Esophagus squamous epithelium (tissue), 5 donors: ENCODE measurements around the gene ECI1. TPM values are rescaled to one million over a fixed set of nuclear protein-coding genes. Genes with fewer than 3 reads are reported as not detected.

Source experiments
- DNase-seq: peaks from one replicate; lab custom pipeline; 2025; lab: John Stamatoyannopoulos, UW
- H3K27ac ChIP-seq, 4 donors: fragments of 200-600 bp; sonication (generic); one replicate each; pipeline ENCODE4 v1.5.1; 2016 to 2019; ENCODE audit warnings: mild to moderate bottlenecking in 1 of 4
- H3K27me3 ChIP-seq, 4 donors: fragments of 200-600 bp; sonication (generic); 1 replicate in 3 of 4; 2 replicates in 1 of 4; pipeline versions ENCODE4 v1.5.1 to v1.6.0; 2017 to 2021; ENCODE audit warnings: antibody characterized with exemption in 1 of 4
- H3K36me3 ChIP-seq, 3 donors: fragments of 200-600 bp; sonication (generic); one replicate each; pipeline ENCODE4 v1.5.1; 2016 to 2019
- H3K4me1 ChIP-seq, 3 donors: fragments of 200-600 bp; sonication (generic); one replicate each; pipeline ENCODE4 v1.5.1; 2017 to 2019
- H3K4me3 ChIP-seq, 4 donors: fragments of 200-600 bp; sonication (generic); 1 replicate in 3 of 4; 2 replicates in 1 of 4; pipeline ENCODE4 v1.5.1; 2016 to 2019; ENCODE audit warnings: mild to moderate bottlenecking in 2 of 4, moderate library complexity in 1 of 4
- H3K9me3 ChIP-seq, 3 donors: fragments of 200-600 bp; sonication (generic); one replicate each; pipeline ENCODE4 v1.5.1; 2016 to 2019
- CTCF ChIP-seq, 6 experiments: fragments of 450-650 bp in 4 of 6; fragments of 200-600 bp in 2 of 6; sonication (generic) in 2 of 6; IDR thresholded peaks; one replicate each; pipeline ENCODE4 v1.5.1; 2016 to 2019; ENCODE audit warnings: antibody characterized with exemption in 6 of 6, mild to moderate bottlenecking in 4 of 6, moderate library complexity in 4 of 6
- POLR2A ChIP-seq, 4 donors: fragments of 450-650 bp; IDR thresholded peaks; one replicate each; pipeline ENCODE4 v1.6.1; 2017; ENCODE audit warnings: antibody characterized with exemption in 4 of 4, mild to moderate bottlenecking in 4 of 4, moderate library complexity in 3 of 4
- WGBS, 2 donors: methylation state at CpG; one replicate each; pipeline ENCODE4 v1.1.5; 2018; 5-methylcytosine and 5-hydroxymethylcytosine counted together
- intact Hi-C: fragments of 100-400 bp; cut with DNase I; formaldehyde crosslinking; loops from one replicate; pipeline ENCODE4 v1.15.0; 2022
- total RNA-seq, 4 donors: library from RNA; depleted of rRNA; stranded (reverse); fragments of >200 nt; gene quantifications; one replicate each; pipeline ENCODE4 v1.1.0, GENCODE V29; 2016
- donor health status: DM: yes; HTN: yes; CAD: no.

Gene ECI1
- total RNA-seq, 4 donors from 2014 or later, result 38.6 to 50.7 (median 42.6) TPM

- Histone ChIP-seq H3K4me3 (no peak overlapping the region), H3K9me3 (no peaks in the 10 kb centered on the region), H3K27me3 (peaks cover 7 to 44% (median 13%) of the 10 kb centered on the region in 4 donors), H3K36me3 (peaks cover 26 to 67% (median 30%) of the 10 kb centered on the region in 3 donors), H3K27ac (no peak overlapping the region), H3K4me1 (peaks cover 17 to 37% (median 22%) of the 10 kb centered on the region in 3 donors)
- intact Hi-C loops, result no loop called here
- 48 to 60% methylated on average over 2 to 3 of the region's 15 CpGs for WGBS, 2 donors
- no peak for DNase-seq
- TF ChIP-seq POLR2A (IDR thresholded peaks at IDR 0.05) (no peak), CTCF (IDR thresholded peaks at IDR 0.05) (no peak)
Observed at GRCh38 chr16:2238838-2239675, 12.3 kb downstream of the ECI1 start.

- DNase-seq, result no peak
- H3K9me3 ChIP-seq, result no peaks in the 10 kb centered on the region
- 39 to 44% methylated on average over 7 to 13 of the region's 18 CpGs for WGBS, 2 donors
Observed at GRCh38 chr16:2238150-2238837, 13.1 kb downstream of the ECI1 start.

GRCh38 chr16:2237493-2238149 is 13.8 kb downstream of the ECI1 start:
- WGBS, 2 donors, result 11 to 50% methylated on average over 2 to 19 of the region's 65 CpGs
- Histone ChIP-seq H3K4me3 (peak overlapping the region in 2 of 4 donors; percentile 29 to 49), H3K9me3 (no peaks in the 10 kb centered on the region), H3K27me3 (peaks cover 7 to 48% (median 13%) of the 10 kb centered on the region in 4 donors), H3K4me1 (peaks cover 17 to 37% (median 22%) of the 10 kb centered on the region in 3 donors), H3K27ac (no peak overlapping the region), H3K36me3 (peaks cover 28 to 67% (median 28%) of the 10 kb centered on the region in 3 donors)
- intact Hi-C loops, result no loop called here
- DNase-seq, result no peak
- TF ChIP-seq CTCF (IDR thresholded peaks at IDR 0.05), result no peak
- no peak for TF ChIP-seq POLR2A (IDR thresholded peaks at IDR 0.05)

More at GRCh38 chr16:2238150-2238837, 13.1 kb downstream of the ECI1 start:
- H3K36me3 ChIP-seq, result peaks cover 26 to 67% (median 29%) of the 10 kb centered on the region in 3 donors
- TF ChIP-seq CTCF (IDR thresholded peaks at IDR 0.05) (no peak), POLR2A (IDR thresholded peaks at IDR 0.05) (no peak)
- H3K4me1 ChIP-seq, result peaks cover 17 to 37% (median 22%) of the 10 kb centered on the region in 3 donors
- intact Hi-C loops, result no loop called here
- no peak overlapping the region for H3K4me3 ChIP-seq
- H3K27me3 ChIP-seq, result peaks cover 7 to 48% (median 13%) of the 10 kb centered on the region in 4 donors
- no peak overlapping the region for H3K27ac ChIP-seq

GRCh38 chr16:2237102-2237482 is 14.3 kb downstream of the ECI1 start:
- Histone ChIP-seq H3K4me3 (peak overlapping the region in 2 of 4 donors; percentile 29 to 49), H3K9me3 (no peaks in the 10 kb centered on the region), H3K4me1 (peaks cover 17 to 37% (median 22%) of the 10 kb centered on the region in 3 donors), H3K36me3 (peaks cover 33 to 67% (median 34%) of the 10 kb centered on the region in 3 donors), H3K27ac (no peak overlapping the region), H3K27me3 (peaks cover 7 to 48% (median 13%) of the 10 kb centered on the region in 4 donors)
- TF ChIP-seq POLR2A (IDR thresholded peaks at IDR 0.05), result no peak
- no peak for TF ChIP-seq CTCF (IDR thresholded peaks at IDR 0.05)
- 0 to 3% methylated on average over 5 to 12 of the region's 40 CpGs for WGBS, 2 donors
- intact Hi-C loops, result no loop called here
- no peak for DNase-seq
